ENCODE results near the gene PTPRN2.
"Not testable (repeated sequence)": the region's sequence is repeated elsewhere in the genome, so short reads cannot be mapped to it uniquely, and the experiment has no call there.

PTPRN2 gene

GRCh38 chr7:158411232-158411950 is 176.2 kb downstream of the PTPRN2 start:
- no peak for DNase-seq

GRCh38 chr7:158410720-158411119 is 176.9 kb downstream of the PTPRN2 start:
- DNase-seq: no peak

- DNase-seq: no peak
Measured at GRCh38 chr7:158409816-158410330, 177.8 kb downstream of the PTPRN2 start.

GRCh38 chr7:158409120-158409519 is 178.5 kb downstream of the PTPRN2 start:
- DNase-seq: no peak

- DNase-seq: no peak
Measured at GRCh38 chr7:158408318-158408920, 179.2 kb downstream of the PTPRN2 start.

GRCh38 chr7:158407581-158408317 is 179.9 kb downstream of the PTPRN2 start:
- peak; percentile 16 for DNase-seq

GRCh38 chr7:158406801-158407200 is 180.8 kb downstream of the PTPRN2 start:
- no peak for DNase-seq

- DNase-seq: no peak
Measured at GRCh38 chr7:158406364-158406763, 181.3 kb downstream of the PTPRN2 start.

- DNase-seq: not testable (repeated sequence)
Measured at GRCh38 chr7:158405771-158406170, 181.9 kb downstream of the PTPRN2 start.

GRCh38 chr7:158405324-158405723 is 182.3 kb downstream of the PTPRN2 start:
- DNase-seq: no peak

GRCh38 chr7:158404031-158404761 is 183.4 kb downstream of the PTPRN2 start:
- no peak for DNase-seq

GRCh38 chr7:158403013-158403821 is 184.4 kb downstream of the PTPRN2 start:
- DNase-seq: no peak

GRCh38 chr7:158402471-158402870 is 185.2 kb downstream of the PTPRN2 start:
- DNase-seq: no peak

GRCh38 chr7:158401826-158402225 is 185.8 kb downstream of the PTPRN2 start:
- no peak for DNase-seq

GRCh38 chr7:158401295-158401694 is 186.3 kb downstream of the PTPRN2 start:
- no peak for DNase-seq

GRCh38 chr7:158400601-158401225 is 186.9 kb downstream of the PTPRN2 start:
- DNase-seq: no peak

- DNase-seq: no peak
Measured at GRCh38 chr7:158399762-158400161, 187.9 kb downstream of the PTPRN2 start.

- DNase-seq: no peak
Measured at GRCh38 chr7:158398750-158399149, 188.9 kb downstream of the PTPRN2 start.

GRCh38 chr7:158397885-158398284 is 189.7 kb downstream of the PTPRN2 start:
- no peak for DNase-seq

- no peak for DNase-seq
Measured at GRCh38 chr7:158396982-158397862, 190.4 kb downstream of the PTPRN2 start.
